GM21423 (cell line): ENCODE data around the gene PRPF40A.
A peak's percentile ranks its signal among the peaks of the same experiment; 100 is the strongest.

Experiments used
- ATAC-seq: cut with Tn5 transposase; IDR thresholded peaks from one replicate; pipeline ENCODE4 v1.9.1; 2021; ENCODE audit warnings: mild to moderate bottlenecking, moderate library complexity; ENCODE audit not compliant: unreplicated experiment

The PRPF40A gene

DNA sequence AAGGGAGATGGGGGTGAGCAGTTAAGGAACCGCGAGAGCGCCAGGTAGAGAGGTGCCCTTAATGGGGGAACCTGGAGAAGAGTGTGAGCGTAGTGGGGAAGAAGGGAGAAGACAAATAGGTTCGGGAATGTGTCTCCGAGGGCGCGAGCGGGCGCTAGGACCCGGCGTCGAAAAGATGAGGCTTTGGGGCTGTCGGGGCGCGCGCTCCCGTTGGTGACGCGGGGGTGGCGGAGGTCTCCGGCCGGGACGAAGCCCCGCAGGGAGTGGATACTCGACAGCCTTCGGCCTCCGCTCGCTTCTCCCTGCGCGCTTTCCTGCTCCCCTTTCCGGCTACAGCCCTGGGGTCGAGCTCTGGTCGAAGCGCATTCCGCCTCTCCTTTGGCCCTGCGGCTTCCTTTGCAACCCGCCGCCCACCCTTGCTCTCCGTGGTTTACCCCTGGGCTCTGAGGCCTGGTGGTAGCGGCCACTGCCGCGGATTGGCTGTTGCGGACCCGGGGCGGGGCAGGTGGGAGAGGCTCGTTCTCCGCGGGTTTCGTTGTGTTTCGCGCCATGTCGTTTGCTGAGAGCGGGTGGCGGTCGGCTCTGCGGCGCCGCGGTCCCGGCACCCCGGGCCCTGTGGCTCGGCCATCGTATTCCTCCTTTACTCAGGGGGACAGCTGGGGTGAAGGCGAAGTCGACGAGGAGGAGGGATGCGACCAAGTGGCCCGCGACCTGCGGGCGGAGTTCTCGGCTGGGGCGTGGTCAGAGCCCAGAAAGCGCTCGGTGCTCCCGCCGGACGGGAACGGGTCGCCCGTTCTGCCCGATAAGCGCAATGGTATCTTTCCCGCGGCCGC lies 1.0 kb upstream of the PRPF40A start, which contains the start of gene ARL6IP6:
Gene ARL6IP6 (plus strand): TSS at position 545 of the 833 bp plus-strand sequence. CDS start 5 bp downstream, at position 550.
- ATAC-seq = peak; percentile 64

DNA sequence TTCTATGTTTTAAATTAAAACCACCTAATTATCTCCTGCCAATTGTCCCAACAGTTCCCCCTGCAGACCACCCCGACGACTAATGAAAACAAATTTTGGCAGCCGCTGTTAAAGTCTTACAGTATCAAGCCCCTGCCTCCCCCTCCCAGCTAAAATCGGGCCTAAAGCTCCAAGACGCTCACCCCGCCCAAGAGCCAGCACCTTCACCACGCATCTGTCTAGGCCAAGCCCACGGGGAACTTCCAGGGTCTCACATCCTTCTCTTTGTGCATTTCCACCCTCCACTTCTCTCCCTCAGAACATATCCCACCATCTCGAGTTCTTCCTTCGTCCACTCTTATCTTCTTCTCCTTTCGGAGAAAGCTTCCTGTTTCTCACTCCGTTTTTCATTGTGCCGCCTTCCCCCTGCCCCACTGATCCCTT lies 445 bp downstream of the PRPF40A start:
- peak; percentile 2 for ATAC-seq

DNA sequence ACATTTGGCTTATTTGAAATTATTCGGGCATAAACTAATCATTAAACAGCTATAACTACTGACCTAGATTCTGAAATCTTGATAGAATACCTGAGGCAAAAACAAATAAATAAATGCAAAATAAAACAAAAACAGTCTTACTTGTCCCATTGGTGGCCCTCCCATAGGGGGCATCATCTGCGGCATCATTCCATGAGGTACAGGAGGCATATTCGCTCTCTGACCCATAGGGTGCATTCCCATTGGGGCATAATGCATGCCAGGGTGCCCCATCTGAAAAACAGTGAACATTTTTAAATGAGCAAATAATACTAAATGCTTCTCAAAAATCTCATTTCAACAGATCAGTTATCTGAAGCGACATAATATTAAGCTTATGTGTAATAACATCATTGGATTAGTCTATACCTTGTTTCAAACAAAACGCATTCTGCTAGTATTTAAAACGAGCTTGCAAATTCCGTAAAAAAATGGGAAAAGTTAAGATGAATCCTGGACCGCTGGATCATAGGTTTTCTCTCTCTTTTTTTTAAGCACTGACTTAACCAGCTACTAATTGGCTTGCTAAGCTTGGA lies 1.3 kb downstream of the PRPF40A start:
- no peak for ATAC-seq

DNA sequence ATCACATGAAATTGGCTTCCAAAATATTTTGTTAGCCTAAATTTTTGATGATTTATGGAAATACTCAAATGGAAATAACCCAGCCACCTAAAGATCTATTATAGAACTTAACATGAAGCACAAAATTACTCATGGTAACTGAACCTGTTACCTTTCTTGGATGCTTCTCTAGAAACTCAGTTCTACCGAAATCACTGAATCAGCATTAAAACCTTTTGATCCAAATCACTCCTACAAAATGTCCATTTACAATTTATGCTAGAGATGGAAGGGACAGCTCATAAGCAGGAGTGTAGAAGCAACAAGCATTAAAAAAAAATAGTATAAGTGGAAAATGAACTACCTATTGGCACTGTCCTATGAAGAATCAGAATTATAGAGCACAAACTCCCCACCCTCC lies 2.1 kb downstream of the PRPF40A start:
- ATAC-seq = no peak

DNA sequence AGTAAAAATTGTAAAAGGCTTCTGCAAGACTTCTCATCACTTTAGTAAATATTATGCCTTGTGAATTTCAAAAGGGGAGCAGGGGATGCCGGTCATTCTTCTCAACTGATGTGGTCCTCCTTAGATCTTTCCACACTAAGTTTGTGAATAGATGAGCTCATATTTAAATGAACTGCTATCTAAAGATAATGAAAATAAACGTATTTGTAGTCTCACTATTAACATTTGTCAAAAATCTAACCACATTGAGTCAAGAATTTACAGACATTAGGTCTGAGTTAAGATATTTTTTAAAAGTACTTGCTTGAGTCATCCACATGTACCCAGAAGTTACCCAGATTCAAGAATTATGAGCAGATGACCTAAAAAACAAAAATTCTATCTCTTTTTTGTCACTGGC lies 6.5 kb downstream of the PRPF40A start:
- no peak for ATAC-seq

DNA sequence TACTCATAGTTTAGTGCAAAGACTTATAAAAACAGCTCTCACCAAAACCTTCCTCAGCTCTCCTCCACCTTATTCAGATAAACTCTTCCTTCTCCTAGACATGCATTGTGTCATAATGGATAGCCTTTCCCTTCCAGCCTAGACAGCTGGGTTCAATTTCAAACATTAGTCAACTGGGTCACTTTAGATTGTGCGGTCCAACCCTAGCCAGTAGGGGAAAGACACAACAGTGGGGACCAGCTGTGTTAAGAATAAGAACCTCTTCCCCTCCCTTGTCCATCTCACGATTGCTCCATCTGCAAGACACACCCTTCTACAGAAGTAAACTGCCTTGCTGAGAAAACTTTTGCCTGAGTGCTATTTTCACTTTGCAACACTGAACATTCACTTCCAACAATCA lies 8.5 kb downstream of the PRPF40A start:
- no peak for ATAC-seq

DNA sequence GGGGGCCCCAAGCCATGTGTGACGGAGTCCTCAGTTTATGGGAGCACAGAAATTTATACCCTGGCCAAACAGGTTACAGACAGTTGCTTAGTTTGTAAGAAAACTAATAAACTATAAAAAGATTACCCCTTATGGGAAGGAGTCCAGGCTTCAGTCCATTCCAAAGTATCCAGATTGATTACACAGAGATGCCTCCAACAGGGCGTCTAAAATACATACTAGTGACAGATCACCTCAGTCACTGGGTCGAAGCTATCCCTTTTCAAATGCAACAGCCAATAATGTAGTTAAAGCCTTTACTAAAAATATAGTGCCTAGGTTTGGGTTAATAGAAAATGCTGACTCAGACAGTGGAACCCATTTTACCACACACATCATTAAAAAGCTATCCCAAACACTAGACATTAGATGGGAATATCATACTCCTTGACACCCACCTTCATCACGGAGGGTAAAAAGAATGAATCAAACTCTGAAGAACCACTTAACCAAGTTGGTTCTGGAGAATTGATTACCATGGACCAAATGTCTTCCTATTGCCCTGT lies 10.7 kb downstream of the PRPF40A start:
- no peak for ATAC-seq

DNA sequence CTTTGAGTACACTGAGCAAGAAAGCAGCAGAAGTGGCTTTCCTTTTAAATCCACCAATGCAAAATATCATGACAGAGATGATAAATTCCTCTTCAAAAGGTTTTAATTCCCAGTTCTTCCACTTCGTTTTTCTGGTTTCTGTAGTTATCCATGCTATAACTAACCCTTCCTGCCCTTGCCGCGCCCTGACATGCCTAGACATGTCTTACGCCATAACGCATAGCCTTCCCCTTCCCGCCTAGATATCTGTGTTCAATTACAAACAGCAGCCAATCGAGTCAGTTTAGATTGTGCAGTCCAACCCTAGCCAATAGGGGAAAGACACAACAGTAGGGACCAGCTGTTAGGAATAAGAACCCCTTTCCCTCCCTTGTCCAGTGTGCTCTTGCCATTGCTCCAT lies 16.1 kb downstream of the PRPF40A start:
- no peak for ATAC-seq

DNA sequence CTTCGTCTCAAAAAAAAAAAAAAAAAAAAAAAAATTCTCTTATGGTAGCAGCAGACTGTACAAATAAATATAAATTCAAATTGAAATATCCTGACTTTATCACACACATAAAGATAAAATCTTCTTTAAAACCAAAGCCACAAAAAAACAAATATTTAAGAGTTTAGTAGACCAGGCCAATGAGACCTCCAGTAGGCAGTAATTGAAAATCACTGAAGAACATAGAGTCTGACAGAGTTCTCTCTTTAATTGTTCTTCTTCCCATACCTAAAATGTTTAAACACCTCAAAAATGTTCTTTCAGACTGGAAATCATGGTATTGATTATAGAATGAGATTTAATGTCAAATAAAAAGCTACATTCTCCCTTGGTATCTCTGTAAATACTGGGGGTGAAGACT lies 20.8 kb downstream of the PRPF40A start:
- ATAC-seq = no peak

DNA sequence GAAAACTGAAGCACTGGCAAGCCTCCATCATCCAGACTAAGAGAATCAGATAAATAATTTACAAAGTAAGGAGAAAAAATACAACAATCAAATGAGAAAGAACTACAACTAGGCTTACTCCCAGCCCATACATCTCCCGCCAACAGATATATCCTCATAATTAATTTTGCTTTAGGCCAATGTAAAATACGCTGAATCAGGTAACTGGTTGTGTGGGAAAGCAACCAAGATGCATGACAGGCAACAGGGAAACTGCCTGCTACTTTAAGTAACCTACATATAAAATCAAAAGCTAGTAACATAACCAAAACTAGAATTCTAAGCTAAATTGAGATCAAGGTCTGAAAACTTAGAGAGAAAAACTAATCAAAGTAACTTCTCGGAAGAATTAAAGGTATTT lies 21.5 kb downstream of the PRPF40A start:
- no peak for ATAC-seq

DNA sequence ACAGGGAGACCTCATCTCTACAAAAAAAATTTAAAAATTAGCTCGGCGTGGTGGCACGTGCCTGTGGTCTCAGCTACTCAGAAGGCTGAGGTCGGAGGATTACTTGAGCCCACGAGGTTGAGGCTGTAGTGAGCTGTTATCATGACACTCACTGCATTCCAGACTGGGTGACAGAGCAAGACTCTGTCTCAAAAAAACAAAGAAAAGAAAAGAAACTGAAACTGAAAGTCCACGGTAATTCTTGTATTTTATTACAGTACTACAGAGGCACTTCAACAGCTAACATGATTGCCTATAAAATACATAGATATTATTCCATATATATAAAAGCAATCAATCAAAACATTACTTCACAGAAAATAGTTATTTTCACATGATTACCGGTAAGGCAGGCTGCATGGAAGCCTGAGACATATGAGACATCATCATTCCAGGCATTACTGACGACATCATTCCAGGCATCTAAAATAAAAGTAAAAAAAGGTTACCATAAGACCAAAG lies 23.1 kb downstream of the PRPF40A start:
- ATAC-seq = peak; percentile 43

DNA sequence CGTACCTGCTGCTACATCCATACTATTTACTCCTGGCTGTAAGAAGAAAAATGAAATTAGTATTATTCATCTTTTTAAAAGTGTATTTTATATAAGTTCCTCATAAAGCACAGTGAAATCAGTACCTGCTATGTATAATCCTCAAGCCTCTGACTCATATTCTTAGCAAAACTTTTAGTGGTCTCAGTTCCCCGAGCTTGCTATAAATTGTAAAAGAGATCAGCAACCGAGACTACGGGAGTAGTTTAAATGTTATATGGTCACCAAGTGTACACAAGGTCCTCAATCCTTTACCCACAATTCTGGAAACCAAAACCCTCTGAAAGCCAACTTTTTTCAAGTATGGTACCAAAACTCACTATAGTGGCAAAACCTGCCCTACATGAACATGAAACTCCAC lies 24.2 kb downstream of the PRPF40A start:
- peak; percentile 76 for ATAC-seq

DNA sequence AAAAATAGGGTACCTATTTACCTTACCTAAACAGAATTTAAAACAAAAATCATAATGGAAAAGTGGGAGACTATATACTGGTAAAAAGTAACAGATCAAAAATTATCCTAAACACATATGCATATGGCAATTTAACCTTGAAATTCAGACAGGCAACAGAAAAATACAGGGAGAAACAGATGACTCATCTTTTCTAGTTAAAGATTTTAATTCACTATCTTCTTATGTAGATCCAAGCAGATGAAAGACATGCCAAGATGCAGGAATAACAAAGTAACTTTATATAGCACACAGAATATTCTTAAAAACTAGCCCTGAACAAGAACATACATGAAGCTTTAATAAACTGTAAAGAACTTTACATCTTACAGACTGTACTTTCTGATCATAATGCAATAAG lies 30.9 kb downstream of the PRPF40A start:
- ATAC-seq = no peak

DNA sequence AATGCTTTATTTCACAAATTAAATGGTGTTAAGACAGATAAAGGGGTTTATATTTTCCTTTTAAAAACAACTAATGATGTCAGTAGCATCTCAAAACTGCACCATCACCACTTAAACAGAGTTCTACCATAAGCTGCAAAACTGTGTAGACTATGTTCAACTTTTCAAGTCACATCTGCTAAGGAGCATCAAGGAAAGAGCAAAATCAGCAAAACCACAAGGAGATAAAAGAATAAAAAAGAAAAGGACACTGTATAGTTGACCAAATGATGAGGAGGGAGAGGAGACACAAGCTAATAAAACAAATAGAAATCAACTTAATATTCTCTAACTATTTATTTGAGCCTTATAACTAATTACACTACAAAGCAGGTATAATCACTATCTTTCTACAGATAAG lies 33.9 kb downstream of the PRPF40A start:
- no peak for ATAC-seq

DNA sequence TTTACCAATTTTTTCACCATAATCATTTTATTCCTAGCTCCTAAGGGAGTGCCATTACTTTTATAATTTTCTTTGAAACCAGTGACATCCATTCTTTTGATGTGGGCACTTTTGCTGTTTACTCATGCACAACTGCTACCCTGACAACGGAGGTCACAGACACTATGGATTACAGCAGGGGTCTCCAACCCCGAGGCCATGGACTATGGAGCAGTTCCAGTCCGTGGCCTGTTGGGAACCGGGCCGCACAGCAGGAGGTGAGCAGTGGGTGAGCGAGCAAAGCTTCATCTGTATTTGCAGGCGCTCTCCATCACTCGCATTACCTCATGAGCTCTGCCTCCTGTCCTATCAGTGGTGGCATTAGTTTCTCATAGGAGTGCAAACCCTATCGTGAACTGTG lies 34.6 kb downstream of the PRPF40A start:
- no peak for ATAC-seq

DNA sequence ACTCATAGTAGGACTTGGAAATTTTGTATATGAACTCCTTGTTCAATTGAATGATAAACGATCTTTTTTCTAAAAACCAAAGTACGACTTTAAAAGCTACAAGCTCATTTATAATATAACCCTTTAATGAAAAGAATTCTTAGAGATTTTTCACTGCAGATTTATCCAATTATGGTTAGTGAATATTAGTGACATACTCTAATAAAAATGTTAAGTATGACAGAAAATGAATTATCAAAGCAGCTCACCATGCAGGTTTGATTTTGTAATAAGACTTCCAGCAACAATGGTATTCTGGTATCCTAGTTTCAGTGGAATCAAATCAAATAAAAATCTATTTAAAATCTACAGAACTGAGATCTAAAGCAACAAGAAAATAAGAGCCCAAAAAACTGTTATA lies 38.5 kb downstream of the PRPF40A start:
- ATAC-seq = no peak

DNA sequence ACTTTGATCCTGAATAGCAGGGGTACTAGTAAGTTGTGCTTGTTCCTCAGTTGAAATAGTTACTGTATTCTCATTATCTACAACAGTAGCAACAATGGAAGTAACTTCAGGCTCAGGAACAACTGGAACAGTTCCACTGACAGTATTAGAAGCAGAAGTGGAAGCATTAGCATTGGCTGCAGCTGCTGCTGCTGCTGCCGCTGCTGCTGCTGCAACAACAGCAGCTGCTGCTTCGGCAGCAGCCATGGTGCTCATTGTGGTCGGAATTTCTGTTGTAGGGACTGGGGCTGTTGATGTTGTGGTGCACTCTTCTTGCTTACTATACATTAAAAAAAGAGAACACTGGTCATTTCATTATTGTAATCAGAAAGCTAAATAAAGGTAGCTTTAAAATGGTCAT lies 40.8 kb downstream of the PRPF40A start:
- no peak for ATAC-seq

DNA sequence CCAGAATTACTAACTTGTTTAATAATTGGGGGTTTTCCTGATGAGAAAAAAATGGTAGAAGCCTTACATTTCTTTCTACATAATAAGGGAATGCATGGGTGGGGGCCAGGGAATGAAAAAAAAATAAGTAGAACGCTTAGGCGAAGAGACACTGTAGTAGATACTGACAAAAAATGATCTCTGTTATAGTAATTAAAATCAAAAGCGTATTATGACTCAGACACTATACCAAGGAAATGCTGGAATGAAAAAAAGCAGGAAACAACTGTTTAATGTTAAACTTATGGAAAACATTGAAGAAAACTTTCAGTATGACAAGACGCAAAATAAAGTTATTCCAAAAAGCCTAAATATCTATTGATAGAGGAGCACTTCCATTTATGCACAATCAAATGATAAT lies 42.9 kb downstream of the PRPF40A start:
- no peak for ATAC-seq

DNA sequence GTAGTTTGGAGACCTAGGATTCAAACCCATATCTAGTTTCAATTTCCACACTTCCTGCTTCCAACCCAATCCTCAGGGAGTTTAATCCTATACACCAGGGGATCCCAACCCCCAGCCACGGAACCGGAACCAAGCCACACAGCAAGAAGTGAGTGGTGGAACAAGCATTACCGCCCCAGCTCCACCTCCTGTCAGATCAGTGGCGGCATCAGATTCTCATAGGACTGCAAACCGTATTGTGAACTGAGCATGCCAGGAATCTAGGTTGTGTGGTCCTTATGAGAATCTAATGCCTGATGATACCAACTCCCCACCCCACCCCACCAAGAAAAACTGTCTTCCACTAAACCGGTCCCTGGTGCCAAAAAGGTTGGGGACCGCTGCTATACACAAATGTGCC lies 52.5 kb downstream of the PRPF40A start:
- no peak for ATAC-seq

DNA sequence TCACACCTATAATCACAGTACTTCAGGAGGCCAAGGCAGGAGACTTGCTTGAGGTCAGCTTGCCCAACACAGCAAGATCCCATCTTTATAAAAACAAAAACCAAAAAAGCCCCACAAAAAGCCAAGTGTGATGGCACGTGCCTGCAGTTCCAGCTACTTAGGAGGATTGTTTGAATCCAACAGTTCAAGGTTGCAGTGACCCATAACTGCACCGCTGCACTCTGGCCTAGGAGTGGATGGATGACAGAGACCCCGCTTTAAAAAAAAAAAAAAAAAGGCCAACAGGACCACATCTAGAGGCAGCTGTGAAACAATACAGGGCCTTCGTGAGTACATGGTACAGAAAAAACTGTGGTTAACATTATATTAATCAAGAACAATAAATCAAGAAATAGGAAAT lies 56.2 kb downstream of the PRPF40A start:
- no peak for ATAC-seq

DNA sequence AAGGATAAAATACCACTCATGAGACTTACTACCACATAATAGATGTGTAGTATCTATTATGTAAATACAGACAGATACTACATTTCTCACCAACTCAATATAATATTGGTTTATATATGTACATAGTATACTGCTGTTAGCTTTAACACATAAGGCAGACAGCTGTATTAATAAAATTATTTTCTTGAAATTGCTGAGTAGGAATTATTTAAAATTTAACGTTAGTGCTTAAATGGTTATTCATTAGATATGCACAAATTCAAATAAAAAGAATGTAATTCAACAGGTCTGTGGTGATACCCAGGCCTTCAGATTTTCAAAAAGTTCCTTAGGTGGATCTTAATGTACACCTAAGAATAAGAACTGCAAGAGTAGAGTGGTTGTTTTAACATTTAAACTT lies 59.0 kb downstream of the PRPF40A start:
- ATAC-seq = no peak

DNA sequence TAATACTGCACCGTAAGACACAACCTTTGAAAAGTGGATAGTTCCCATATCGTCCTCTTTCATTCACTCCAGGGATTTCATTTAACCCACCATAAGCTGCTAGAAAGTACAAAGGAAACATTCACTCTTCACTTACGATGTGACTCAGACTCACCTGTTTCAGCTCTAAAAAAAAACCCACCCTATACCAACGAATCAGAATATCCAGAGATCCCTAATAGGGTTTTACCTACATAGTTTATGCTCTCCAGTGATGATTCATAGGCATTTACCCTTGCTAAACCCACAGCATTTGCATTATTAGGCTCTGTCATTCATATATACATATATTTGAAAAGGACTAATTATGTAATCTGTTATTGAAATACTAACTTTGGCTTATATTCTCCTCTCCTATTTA lies 60.2 kb downstream of the PRPF40A start:
- ATAC-seq = peak; percentile 64
